RWPE2 (cell line): ENCODE results near the gene NOL8.
A peak's percentile ranks its signal among the peaks of the same experiment; 100 is the strongest.

Experiments
- ATAC-seq: fragments of 200-7000 bp; cut with Tn5 transposase; 3 replicates; pipeline ENCODE4 v1.9.1; 2021; ENCODE audit warnings: low read depth
- DNase-seq: peaks from one replicate; pipeline ENCODE4 v3.0.0-alpha.2; 2020; ENCODE audit warnings: low spot score
- H3K27ac ChIP-seq: fragments of 450-650 bp; 2 replicates; pipeline ENCODE4 v1.5.1; 2017; ENCODE audit warnings: mild to moderate bottlenecking; ENCODE audit not compliant: poor library complexity, severe bottlenecking
- H3K27me3 ChIP-seq: fragments of 250-450 bp; sonication (Bioruptor Pico); 2 replicates; pipeline ENCODE4 v1.5.1; 2021; ENCODE audit warnings: mild to moderate bottlenecking, moderate library complexity; ENCODE audit not compliant: insufficient read depth, poor library complexity, severe bottlenecking
- H3K36me3 ChIP-seq: fragments of 250-450 bp; sonication (Bioruptor Pico); 2 replicates; pipeline ENCODE4 v1.5.1; 2020; ENCODE audit warnings: low read depth, mild to moderate bottlenecking, moderate library complexity
- H3K4me1 ChIP-seq: fragments of 250-450 bp; sonication (Bioruptor Pico); 2 replicates; pipeline ENCODE4 v1.5.1; 2021; ENCODE audit warnings: mild to moderate bottlenecking, moderate library complexity; ENCODE audit not compliant: insufficient read depth, poor library complexity, severe bottlenecking
- H3K4me3 ChIP-seq: fragments of 250-450 bp; sonication (Bioruptor Pico); 2 replicates; pipeline ENCODE4 v1.5.1; 2021; ENCODE audit warnings: mild to moderate bottlenecking, moderate library complexity; ENCODE audit not compliant: severe bottlenecking
- H3K9me3 ChIP-seq: fragments of 250-450 bp; sonication (Bioruptor Pico); 2 replicates; pipeline ENCODE4 v1.5.1; 2021; ENCODE audit warnings: mild to moderate bottlenecking, moderate library complexity; ENCODE audit not compliant: severe bottlenecking
- TF ChIP-seq, protein P1 (sequence below): fragments of 450-650 bp; IDR thresholded peaks from one replicate; pipeline ENCODE4 v1.5.1; 2017; ENCODE audit warnings: mild to moderate bottlenecking, moderate library complexity; ENCODE audit not compliant: poor library complexity, severe bottlenecking

NOL8 gene

DNA sequence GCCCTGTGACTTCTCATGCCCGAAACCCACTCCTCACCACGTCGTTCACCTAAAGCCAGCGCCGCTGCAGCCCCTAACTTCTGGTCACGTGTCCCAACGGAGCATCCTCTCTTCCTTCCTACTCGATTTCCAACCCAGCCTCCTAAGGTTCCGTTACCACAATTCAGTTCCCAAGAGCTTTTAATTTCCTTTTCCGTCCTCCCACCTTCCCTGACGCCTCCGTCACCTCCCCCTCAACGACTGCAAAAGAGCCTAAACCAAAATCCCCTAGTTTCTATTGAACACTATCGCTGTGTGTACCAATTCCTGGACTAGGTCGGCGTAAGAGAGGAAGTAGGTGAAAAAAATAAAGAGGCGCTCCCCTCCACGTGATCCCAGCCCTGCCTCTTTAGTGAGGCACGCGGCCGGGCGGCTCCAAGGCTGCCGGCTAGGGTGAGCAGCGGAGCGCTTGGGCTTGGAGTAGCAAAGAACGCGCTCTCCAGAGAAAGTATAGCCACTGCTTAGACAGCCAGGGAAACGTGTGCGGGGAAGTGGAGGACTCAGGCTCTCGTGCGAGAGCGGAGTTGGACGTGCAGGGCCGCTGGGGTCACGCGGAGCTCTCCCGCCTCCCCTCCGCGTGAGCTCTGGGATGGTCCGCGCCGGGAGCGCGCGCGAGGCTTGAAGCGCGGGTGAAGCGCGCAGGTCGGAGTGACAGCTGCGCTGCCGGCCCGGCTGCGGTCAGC, at the start of gene NOL8, which contains the start of gene CENPP:
NOL8 (minus strand) TSS at position 82 of the 722 bp plus-strand sequence. CDS start 1,189 bp downstream, outside the sequence.
CENPP (plus strand) TSS at position 685 of the 722 bp plus-strand sequence.
- Histone ChIP-seq H3K4me3 (peak within 1 kb of the TSS; percentile 70), H3K27ac (peak within 1 kb of the TSS; percentile 73), H3K4me1 (peaks cover 18% of the 10 kb centered on the region), H3K36me3 (peaks cover 34% of the 10 kb centered on the region), H3K9me3 (no peaks in the 10 kb centered on the region), H3K27me3 (no peaks in the 10 kb centered on the region)
- ATAC-seq, result peak; percentile 86
- DNase-seq, result peak; percentile 82
- TF ChIP-seq, protein P1, sequence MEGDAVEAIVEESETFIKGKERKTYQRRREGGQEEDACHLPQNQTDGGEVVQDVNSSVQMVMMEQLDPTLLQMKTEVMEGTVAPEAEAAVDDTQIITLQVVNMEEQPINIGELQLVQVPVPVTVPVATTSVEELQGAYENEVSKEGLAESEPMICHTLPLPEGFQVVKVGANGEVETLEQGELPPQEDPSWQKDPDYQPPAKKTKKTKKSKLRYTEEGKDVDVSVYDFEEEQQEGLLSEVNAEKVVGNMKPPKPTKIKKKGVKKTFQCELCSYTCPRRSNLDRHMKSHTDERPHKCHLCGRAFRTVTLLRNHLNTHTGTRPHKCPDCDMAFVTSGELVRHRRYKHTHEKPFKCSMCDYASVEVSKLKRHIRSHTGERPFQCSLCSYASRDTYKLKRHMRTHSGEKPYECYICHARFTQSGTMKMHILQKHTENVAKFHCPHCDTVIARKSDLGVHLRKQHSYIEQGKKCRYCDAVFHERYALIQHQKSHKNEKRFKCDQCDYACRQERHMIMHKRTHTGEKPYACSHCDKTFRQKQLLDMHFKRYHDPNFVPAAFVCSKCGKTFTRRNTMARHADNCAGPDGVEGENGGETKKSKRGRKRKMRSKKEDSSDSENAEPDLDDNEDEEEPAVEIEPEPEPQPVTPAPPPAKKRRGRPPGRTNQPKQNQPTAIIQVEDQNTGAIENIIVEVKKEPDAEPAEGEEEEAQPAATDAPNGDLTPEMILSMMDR, result no peak

- H3K27me3 ChIP-seq, result no peaks in the 10 kb centered on the region
- no peaks in the 10 kb centered on the region for H3K36me3 ChIP-seq
- peaks cover 12% of the 10 kb centered on the region for H3K9me3 ChIP-seq
- TF ChIP-seq, protein P1, result no peak
- no peaks in the 10 kb centered on the region for H3K4me1 ChIP-seq
- no peak overlapping the region for H3K4me3 ChIP-seq
- no peak for DNase-seq
- ATAC-seq, result no peak
- H3K27ac ChIP-seq, result no peak overlapping the region
These were observed 48.0 kb upstream of the NOL8 start for GRCh38 chr9:92373167-92373566.

- Histone ChIP-seq H3K4me1 (no peaks in the 10 kb centered on the region), H3K36me3 (peaks cover 5% of the 10 kb centered on the region; the same call in 1 of the 2 replicates), H3K9me3 (peaks cover 8% of the 10 kb centered on the region), H3K27ac (no peak overlapping the region), H3K4me3 (no peak overlapping the region), H3K27me3 (no peaks in the 10 kb centered on the region)
- DNase-seq (no peak), ATAC-seq (no peak)
- TF ChIP-seq, protein P1, result no peak
These were observed 43.9 kb upstream of the NOL8 start for GRCh38 chr9:92369075-92369474.

DNA sequence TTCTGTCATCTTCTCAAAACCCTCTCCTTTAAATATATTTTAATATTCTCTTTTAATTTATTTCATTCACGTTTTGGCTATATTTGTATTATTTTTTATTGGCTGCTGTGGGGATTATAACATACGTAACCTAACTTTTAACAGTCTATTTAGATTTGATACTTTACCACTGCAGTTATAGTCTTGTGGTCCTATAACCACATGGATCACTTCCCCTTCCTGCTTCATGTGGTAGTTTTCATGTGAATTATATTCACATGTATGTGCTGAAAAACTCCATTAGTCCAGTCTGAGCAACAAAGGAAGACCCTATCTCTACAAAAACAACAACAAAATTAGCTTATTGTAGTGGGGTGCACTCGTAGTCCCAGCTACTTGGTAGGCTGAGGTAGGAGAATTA, 34.9 kb upstream of the NOL8 start:
- no peak overlapping the region for H3K27ac ChIP-seq
- H3K4me3 ChIP-seq, result no peak overlapping the region
- H3K9me3 ChIP-seq, result no peaks in the 10 kb centered on the region
- no peaks in the 10 kb centered on the region for H3K36me3 ChIP-seq
- no peak for ATAC-seq
- DNase-seq, result no peak
- TF ChIP-seq, protein P1, result no peak
- H3K4me1 ChIP-seq, result no peaks in the 10 kb centered on the region
- no peaks in the 10 kb centered on the region for H3K27me3 ChIP-seq

DNA sequence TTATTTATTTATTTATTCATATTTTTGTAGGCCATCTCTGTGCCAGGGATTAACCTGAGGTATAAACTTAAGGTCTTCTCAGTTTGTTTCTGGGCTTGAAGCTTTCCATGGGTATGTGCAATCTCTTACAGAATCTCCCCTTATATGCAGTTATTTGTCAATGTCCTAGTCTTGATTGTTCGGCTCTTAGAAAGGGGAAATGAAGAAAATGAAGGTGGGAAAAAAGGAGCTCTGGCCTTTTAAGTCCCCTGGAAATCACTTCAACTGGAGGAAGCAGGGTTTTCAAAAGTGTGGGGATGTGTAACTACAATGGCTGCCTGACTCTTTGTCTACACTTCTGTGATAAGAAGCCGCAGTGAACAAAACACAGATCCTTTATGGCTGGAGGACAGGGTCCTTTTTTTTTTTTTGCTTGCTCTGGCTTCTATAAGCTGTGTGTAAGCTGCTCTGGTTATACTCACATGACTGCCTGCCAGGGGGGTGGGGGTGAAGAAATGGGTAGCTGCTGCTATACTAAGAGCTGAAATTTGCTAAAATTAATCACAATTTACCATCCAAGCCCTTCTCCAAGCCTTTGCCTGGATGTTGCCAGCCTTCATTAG, 34.3 kb upstream of the NOL8 start:
- no peaks in the 10 kb centered on the region for H3K4me1 ChIP-seq
- TF ChIP-seq, protein P1, result no peak
- H3K27me3 ChIP-seq, result no peaks in the 10 kb centered on the region
- H3K9me3 ChIP-seq, result no peaks in the 10 kb centered on the region
- DNase-seq (no peak), ATAC-seq (no peak)
- H3K4me3 ChIP-seq, result no peak overlapping the region
- no peaks in the 10 kb centered on the region for H3K36me3 ChIP-seq
- H3K27ac ChIP-seq, result no peak overlapping the region
